Measurements from ENCODE around the gene CHD1L.
"Not testable (repeated sequence)": the region's sequence is repeated elsewhere in the genome, so short reads cannot be mapped to it uniquely, and the experiment has no call there.

- not testable (repeated sequence) for TF ChIP-seq CTCF (IDR thresholded peaks at IDR 0.05; ENCODE audit: extremely low read depth in 1 of 2, insufficient read depth in 1 of 2, low read depth in 1 of 2, low read length in 2 of 2)
- TF ChIP-seq, protein P1, sequence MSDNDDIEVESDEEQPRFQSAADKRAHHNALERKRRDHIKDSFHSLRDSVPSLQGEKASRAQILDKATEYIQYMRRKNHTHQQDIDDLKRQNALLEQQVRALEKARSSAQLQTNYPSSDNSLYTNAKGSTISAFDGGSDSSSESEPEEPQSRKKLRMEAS (IDR thresholded peaks at IDR 0.05; ENCODE audit: insufficient read depth, insufficient read length): not testable (repeated sequence)
Measured at GRCh38 chr1:147240131-147240721, 2.3 kb upstream of the CHD1L start.

All from endothelial cell of umbilical vein (primary cell).